Left ventricle myocardium superior (tissue), 1 donor: ENCODE measurements around the gene SEMA3D. TPM values are rescaled to one million over a fixed set of nuclear protein-coding genes. Genes with fewer than 3 reads are reported as not detected.
A peak's percentile ranks its signal among the peaks of the same experiment; 100 is the strongest.

Experiments used
- ATAC-seq: fragments of 200-7000 bp; cut with Tn5 transposase; one replicate; pipeline ENCODE4 v1.9.1; 2020; ENCODE audit warnings: mild to moderate bottlenecking, moderate library complexity
- DNase-seq: peaks from one replicate; pipeline ENCODE4 v3.0.0-alpha.2; 2020
- intact Hi-C: fragments of 100-400 bp; cut with micrococcal nuclease; formaldehyde crosslinking; loops from one replicate; pipeline ENCODE4 v1.11.0; 2022
- total RNA-seq: library from RNA; stranded (reverse); fragmentation: NEBNext Ultra II Directional; extraction: Animal tissue kit (Norgen Biotek cat#: 25700); gene quantifications from one replicate; pipeline ENCODE4 v1.2.1, GENCODE V29; 2021
- donor health status: DM: no; HTN: yes; CAD: no; lungs with severe emphysema.

The SEMA3D gene
- total RNA-seq, 1 donor from 2014 or later, result 0.94 TPM

DNA sequence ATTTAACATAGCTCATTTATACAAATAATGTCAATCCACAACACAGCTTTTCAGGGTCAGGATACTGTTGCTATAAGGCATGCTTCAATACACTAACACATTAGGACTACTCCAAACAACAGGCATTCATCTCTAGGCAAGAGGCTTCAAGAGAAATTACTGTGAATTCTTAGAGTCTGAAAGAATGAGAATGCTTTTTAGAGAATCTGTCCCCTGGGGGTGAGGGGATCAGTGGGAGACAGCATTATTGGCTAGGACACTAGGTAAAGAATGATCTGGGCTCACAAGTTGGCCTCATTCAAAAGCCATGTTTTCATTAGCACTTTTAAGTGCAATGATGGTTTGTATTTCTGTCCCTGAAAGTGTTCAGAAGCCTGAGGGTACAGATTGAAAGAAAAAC is 132.6 kb downstream of the SEMA3D start:
- ATAC-seq, result no peak
- DNase-seq, result no peak
- intact Hi-C loops, result no loop called here

DNA sequence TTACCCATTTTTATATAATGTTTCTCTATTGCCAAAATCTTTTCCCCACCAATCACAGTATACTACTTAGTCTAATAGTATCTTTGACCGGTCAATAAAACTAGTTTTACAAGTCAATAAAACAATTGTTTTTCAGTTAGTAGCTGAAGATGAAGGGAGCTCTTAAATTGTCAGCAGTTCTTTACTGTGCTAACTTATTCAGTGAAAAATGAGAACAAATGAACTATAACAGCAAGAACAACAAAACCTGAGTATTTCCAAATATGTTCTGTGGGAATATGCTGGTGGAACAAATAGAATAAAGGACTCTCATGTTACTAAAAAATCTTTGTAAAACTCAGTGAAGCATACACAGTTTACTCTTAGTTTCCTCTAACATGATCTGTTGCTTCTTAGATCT is 134.0 kb downstream of the SEMA3D start:
- intact Hi-C loops, result no loop called here
- ATAC-seq (no peak), DNase-seq (no peak)

DNA sequence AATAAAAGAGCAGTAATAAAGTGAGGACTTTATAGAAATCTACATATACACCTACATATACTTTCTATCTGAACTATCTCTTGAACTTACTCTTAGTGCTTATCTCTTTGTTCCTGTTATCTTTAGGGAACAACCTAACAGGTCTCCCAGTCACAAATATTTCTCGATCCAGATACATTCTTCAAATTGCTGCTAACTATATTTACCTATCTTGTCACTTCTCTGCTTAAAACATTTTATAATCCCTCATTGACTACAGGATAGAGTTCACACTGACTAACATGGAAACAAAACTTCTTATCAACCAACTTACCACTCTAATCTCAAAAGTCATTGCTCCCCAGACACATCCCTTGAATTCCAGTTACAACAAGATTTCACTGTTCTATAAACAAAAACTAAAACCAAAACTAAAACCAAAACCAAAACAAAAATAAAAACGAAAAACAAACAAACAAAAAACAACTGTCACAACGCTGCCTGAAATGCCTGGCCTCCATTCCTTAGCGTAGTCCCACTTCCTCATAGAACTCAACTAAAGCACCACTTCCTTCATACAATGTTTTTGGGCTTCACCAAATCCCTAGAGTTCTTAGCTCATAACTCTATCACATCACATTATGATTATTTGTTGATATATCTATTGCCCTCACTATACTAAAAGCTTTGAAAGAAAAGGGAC is 134.7 kb downstream of the SEMA3D start:
- DNase-seq (no peak), ATAC-seq (no peak)
- intact Hi-C loops, result no loop called here

DNA sequence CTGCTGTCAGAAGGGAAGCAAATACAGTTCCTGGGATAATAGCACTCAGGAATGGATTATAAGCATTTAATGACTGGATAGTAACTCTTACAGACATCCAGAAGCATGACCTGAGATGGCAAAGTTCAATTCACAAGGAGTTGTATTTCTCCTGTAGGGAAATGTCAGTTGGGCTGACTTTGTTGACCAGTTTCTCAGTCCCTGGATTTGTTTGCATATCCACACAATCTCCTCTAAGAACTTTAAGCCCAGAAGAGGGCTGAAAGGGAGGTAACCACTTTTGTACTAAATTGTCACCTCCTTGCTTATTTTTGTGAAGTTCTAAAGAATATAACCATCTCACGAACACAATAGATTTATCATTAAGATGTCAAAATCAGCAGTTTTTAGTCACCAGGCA is 140.3 kb downstream of the SEMA3D start:
- DNase-seq (no peak), ATAC-seq (no peak)
- intact Hi-C loops, result loop anchor here (10.0 kb wide), 1 partner anchor 138 kb away; the partner anchor contains the start of gene SEMA3D

DNA sequence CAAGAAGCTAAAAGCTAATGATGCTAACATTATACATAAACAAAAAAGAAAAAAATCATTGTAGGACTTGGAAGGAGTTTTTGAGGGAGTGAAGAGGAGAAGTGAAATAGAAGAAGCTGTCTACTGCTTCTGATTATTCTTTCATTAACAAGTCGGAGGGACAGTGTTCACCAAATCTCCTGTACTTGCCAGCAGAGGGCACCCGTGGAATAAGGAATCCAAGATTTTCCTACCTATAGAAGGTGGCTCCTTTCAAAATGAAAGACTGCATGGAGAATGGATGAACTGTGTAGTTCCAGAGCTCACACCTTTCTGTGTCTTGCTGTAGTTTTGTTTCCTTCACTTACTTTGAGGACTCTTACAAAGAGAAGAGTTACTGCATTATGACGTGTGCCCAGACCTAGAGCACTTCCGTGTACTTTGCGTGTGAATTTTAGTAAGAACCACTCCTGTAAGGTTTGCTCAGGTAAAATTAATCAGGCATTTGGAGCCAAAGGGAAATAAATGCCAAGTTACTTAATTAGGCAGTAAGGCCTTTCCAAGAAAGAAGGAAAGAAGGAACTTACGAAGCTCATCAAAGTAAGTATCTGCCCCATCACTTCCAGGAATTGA is 145.1 kb downstream of the SEMA3D start:
- peak; percentile 41 for DNase-seq
- ATAC-seq, result peak; percentile 61
- intact Hi-C loops, result loop anchor here (2.0 to 10.0 kb wide), 2 partner anchors 143 to 513 kb away; partner anchors contain the start of gene SEMA3D

DNA sequence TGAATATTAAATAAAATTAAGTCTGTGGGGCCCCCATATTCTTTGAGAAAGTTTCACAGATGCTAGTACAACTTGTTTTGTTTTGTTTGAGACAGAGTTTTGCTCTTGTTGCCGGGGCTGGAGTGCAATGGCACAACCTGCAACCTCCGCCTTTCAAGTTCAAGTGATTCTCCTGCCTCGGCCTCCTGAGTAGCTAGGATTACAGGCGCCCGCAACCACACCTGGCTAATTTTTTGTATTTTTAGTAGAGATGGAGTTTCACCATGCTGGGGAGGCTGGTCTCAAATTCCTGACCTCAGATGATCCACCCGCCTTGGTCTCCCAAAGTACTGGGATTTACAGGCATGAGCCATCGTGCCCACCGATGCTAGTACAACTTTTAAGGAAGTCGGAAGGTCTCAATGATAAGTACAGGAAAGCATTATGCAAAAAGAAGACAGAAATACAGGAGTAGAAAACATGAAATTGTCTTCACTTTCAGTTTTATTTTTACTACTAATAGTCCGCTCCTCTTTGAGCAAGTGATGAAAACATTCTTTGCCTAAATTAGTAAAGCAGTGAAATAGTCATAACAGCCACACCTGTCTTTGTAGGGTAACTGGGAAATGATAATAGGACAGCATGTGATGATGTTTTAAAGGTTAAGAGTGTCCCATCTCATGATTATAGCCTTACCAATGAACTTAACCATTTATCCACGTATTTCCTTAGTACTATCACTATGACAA is 147.5 kb downstream of the SEMA3D start:
- intact Hi-C loops, result loop anchor here (10.0 kb wide), 1 partner anchor 815 kb away; no protein-coding TSS in a partner anchor
- DNase-seq, result no peak
- ATAC-seq, result no peak

DNA sequence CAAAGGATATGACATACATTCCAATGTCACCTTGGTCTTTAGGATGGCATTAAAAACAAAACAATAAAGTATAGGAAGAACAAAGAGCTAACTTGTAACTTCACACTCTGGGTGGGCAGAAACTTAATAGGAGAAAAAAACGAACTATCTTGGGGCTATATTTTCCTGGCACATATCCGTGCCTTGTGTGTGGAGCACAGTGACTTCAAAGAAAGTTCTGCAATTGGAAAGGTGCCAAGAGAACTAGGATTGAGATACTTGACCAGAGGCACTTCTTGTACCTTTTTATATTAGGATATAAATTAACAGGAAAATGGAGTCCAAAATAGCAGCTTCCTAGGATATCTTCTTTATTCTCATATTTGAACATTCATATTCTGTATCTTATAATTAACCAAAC is 148.4 kb downstream of the SEMA3D start:
- ATAC-seq (no peak), DNase-seq (no peak)
- intact Hi-C loops, result loop anchor here (10.0 kb wide), 1 partner anchor 816 kb away; no protein-coding TSS in a partner anchor

DNA sequence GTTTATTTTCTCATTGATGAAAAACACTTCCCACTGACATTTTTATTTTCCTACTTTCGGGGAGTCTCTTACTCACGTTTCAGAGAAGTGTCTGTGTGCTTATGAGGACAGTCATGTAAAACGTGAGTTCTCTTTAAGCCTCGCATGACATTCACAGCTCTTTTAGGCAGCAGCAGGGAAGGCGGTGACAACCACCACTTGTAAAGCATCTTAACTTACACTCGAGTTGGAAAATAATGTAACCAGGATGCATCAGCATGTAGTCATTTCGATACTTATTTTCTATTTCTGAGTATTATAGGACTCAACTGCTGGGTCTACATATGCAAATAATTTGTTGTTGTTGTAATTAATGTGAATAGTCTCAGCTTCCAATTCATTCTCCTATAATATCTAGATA is 153.6 kb downstream of the SEMA3D start:
- ATAC-seq, result no peak
- intact Hi-C loops, result loop anchor here (10.0 kb wide), 1 partner anchor 822 kb away; no protein-coding TSS in a partner anchor
- no peak for DNase-seq

DNA sequence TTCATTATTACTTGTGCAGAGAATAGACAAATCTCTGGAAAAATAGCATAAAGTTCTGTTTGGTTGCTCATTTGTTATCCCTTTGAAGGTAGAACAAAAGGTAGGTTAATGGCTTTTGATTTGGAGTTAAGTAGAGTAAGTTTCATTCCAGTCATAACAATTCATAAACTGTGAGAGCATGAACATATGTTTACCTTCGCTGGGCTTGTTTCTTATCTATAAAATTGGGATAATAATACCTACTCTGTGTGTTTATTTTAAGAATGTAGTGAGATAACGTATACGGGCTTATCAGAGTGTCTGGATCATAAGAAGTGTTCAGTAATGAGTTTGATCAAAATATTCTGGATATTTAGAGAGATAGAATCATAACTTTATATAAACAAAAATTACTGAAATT is 155.4 kb downstream of the SEMA3D start:
- intact Hi-C loops, result loop anchor here (10.0 kb wide), 1 partner anchor 823 kb away; no protein-coding TSS in a partner anchor
- DNase-seq (no peak), ATAC-seq (no peak)

DNA sequence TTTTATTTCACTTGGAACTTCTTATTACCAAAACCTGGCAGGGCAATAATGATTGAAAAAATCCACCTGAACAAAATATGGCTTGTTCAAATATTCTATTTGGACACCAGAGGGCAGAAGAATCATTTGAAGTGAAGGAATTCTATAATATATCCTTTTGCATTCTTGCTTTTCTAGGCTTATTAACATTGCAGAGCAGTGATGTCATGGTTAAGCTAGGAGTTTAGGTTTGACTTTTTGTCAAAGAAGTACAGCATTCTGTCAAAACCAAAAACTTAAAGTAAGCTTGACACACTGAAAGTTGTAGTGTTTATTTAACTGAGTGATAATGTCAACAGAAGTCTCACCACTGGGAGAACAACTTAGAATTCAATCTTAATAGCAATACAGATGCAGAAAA is 156.0 kb downstream of the SEMA3D start:
- intact Hi-C loops, result loop anchor here (10.0 kb wide), 1 partner anchor 824 kb away; no protein-coding TSS in a partner anchor
- ATAC-seq, result no peak
- no peak for DNase-seq

DNA sequence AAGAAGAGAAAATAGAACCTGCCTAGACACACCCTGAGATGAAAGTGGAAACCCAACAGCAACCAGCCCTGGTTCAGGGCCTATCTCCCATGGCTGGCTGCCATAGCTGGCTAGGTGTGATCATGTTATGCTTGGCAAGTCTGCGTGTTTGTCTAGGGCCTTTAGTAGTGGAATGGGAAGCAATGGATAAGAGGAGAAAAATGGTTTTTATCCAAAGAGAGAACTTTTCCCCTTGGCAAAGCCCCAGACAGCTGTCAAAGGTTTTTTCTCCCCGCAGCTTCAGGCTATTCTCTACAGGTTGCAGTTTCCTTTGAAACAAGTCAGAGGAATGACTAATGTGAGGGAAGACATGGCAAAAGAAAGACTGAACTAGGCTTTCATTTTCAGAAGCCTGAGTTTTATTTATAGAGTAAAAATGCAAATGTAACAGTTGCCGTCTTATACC is 161.5 kb downstream of the SEMA3D start:
- intact Hi-C loops, result no loop called here
- ATAC-seq (peak; percentile 90), DNase-seq (peak; percentile 73)

DNA sequence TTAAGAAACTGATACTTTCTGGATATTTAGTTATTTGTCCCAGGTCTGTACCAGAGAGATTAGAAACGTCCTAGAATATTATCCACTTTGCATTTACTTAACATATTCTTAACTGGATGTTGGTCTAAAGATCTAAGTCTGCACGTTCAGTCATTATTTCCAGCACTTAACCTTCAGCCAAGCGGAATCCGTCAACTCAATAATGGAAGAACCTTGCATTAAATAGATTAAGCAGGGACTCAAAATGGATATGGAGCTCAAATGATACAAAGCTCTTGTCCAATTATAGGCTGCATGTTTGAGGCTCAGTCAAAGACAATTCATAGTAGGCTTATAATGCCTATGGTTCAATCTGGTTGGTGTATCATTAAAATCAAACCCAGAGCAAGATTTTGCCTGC is 162.9 kb downstream of the SEMA3D start:
- ATAC-seq, result no peak
- intact Hi-C loops, result loop anchor here (2.0 kb wide), 1 partner anchor 1047 kb away; no protein-coding TSS in a partner anchor
- no peak for DNase-seq

DNA sequence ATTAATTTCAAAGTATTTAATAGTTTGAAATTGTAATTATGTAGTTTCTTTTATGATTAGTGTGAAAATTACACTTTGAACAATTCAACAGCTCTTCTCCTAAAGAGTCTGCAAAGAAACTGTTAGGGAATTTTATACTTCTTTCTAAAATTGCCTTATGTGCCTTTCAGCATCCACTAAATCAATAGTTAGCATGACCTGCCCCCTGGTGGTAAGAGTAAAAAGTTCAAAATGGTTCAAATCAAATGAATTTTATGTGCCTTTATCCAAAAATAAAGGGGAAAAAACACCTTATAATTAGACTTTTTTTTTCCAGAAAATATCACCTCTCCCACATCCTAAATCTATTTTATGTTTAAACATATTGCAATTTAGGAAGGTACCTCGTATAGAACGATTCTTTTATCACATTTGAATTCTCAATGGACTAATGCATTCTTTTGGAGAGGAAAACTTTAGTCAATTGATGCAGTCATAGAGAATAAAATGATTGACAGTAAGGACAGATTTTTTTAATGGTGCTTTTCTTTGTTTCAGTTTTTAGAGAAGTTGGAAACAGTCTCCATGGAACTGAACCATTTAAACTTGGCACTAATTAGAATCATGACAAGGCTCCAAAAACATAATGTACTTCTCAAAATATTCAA is 163.7 kb downstream of the SEMA3D start:
- intact Hi-C loops, result loop anchor here (2.0 kb wide), 1 partner anchor 1046 kb away; no protein-coding TSS in a partner anchor
- DNase-seq (no peak), ATAC-seq (no peak)

DNA sequence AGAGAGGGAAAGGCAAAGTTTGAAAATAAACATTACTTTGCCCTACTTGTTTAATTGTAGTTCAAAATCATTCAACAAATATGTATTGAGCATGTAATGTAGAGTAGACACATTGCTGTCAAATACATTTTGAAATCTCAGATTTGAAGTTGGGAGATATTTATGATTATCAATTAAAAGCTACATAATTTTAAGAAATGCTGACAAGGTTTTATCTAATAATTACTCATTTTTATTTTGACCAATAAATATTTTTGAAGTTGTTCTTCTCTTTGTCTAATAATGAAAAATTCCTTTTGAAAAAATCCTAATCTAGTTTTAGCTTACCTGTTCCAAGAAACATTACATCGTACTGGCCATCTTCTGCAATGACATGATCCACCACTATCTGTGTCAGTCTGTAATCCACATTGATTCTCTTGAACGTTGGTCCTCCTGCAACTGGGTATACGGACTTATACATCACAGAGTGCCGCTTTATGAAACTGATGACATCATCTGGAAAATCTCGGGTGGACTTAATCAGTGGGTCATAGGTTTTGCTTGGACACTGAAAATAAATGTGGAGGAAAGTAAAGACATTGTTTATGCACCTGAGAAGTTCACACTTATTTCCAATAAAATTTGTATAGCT is 164.7 kb downstream of the SEMA3D start:
- DNase-seq (no peak), ATAC-seq (no peak)
- intact Hi-C loops, result loop anchor here (2.0 kb wide), 1 partner anchor 1045 kb away; no protein-coding TSS in a partner anchor

DNA sequence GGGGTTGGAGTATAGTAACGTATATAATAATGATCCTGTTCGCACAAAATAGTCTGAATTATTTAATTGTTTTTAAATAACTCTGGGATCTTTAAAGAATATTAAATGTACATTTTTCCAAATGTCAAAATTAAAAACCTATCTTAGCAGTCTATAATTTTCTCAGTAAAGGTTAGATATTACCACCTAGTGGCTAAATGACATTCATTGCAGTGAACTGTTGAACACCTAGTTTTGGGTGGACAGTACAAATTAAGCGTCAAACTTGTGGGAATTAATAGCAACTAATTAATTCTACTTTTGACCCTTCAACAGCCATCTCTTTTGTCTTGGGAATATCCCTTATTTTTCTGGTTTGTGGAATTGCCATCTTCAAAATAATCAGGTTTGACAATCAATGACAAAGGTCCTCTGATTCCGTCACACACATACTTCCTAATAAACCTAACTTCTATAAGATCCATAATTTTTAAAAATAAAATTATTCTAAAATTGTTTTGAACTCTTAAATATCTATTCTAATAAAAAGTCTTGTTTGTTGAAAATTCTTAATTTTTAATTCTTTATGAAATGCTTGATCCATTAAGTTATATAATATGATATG is 165.7 kb downstream of the SEMA3D start:
- ATAC-seq, result no peak
- intact Hi-C loops, result no loop called here
- no peak for DNase-seq

DNA sequence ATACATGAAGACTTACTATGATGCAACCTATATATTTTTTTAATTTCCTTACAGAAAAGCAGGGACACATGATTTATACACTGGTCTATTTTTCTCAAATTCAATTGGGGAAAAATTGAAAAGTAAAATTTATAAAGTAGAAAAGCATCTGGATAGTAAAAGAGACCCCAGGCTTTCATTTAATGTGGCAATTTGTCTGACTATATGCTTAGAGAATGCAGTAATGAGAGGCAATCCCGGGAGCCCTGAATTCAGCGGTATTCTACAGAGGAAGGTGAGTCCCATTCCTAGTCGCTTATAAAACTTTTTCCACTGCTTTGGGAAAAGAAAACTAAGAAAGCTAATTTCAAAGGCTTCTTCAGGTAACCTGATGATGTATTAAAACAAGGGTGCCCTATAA is 167.1 kb downstream of the SEMA3D start:
- ATAC-seq (no peak), DNase-seq (no peak)
- intact Hi-C loops, result no loop called here

DNA sequence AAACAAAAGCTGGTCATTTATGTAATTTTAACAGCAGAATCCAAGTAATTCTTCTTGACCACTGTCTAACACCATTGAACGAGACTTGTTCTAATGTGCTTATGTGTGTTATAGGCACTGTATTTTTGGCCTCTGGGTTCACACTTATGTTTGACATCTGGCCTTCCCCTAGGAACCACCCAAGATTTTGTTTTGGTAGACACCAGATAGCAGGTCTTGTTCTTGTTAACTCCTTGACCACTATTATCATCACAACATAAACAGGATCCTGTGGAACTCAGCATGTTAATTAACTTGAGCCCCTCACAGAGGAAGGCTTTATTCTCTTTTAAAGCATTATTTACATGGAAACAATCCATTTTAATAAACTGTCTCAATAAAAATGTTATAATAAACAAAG is 167.7 kb downstream of the SEMA3D start:
- DNase-seq, result no peak
- ATAC-seq, result no peak
- intact Hi-C loops, result no loop called here

DNA sequence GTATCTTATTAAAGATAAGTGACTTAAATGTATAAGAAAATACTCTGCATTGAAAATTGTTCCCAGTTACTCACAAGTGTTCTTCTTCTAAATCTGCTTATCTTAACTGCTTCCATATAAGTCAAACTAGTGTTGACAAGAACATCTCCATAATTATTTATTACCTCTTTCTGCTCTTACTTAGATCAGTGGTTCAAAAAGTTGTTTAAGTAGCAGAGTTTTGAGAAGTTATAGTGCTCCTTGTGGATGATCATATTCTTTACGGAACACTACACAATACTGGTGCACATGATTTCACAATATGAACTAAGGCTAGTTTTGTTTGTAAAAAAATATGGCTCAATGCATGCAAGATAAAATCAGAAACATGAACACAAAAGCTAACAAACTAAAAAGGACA is 168.4 kb downstream of the SEMA3D start:
- ATAC-seq (no peak), DNase-seq (no peak)
- intact Hi-C loops, result no loop called here
